Endothelial cell of hepatic sinusoid (primary cell): ENCODE measurements around the gene PCDHA5.
"Not testable (repeated sequence)": the region's sequence is repeated elsewhere in the genome, so short reads cannot be mapped to it uniquely, and the experiment has no call there.

ENCODE experiments used
- in situ Hi-C: cut with HindIII; loops from 2 replicates; pipeline ENCODE4 v1.10.0; 2017; ENCODE audit warnings: low sequenced_read_pairs

PCDHA5 gene

DNA sequence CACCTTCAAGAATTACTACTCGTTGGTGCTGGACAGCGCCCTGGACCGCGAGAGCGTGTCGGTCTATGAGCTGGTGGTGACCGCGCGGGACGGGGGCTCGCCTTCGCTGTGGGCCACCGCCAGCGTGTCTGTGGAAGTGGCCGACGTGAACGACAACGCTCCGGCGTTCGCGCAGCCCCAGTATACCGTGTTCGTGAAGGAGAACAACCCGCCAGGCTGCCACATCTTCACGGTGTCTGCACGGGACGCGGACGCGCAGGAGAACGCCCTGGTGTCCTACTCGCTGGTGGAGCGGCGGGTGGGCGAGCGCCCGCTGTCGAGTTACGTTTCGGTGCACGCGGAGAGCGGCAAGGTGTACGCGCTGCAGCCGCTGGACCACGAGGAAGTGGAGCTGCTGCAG, 1.6 kb downstream of the PCDHA5 start:
- in situ Hi-C loops: not testable (repeated sequence)

DNA sequence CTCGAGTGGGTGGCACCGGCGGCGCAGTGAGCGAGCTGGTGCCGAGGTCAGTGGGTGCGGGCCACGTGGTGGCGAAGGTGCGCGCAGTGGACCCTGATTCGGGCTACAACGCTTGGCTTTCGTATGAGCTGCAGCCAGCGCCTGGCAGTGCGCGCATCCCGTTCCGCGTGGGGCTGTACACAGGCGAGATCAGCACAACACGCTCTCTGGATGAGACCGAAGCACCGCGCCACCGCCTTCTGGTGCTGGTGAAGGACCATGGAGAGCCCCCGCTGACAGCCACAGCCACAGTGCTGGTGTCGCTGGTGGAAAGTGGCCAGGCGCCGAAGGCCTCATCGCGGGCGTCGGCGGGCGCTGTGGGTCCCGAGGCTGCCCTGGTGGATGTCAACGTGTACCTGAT, 2.1 kb downstream of the PCDHA5 start:
- in situ Hi-C loops: no loop called here

DNA sequence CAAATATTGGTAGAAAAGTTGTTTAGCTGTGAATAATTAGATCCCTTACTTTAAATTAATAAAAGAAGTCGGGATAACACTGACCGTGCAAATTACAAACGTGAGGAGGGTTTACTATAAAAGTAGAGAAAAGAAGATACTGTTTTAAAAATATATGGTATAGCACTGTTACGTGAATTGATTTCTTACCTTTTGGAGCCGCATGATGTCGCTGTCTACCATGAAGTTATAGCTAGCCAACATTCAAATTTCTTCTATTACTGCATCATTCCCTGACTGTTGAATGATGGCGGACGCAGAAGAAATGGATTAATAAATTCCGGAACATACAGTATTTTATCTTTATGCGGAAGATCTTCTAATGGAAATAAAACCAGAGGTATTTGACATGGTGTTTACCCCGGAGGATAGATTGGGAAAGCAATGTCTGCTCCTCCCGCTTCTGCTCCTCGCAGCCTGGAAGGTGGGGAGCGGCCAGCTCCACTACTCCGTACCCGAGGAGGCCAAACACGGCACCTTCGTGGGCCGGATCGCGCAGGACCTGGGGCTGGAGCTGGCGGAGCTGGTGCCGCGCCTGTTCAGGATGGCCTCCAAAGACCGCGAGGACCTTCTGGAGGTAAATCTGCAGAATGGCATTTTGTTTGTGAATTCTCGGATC, 6.4 kb downstream of the PCDHA5 start, which contains the start of gene PCDHA6:
TSS of gene PCDHA6 (plus strand) at position 257 of the 658 bp plus-strand sequence. CDS start at position 389, 132 bp downstream.
- in situ Hi-C loops: no loop called here

- in situ Hi-C loops: no loop called here
Measured at GRCh38 chr5:140828362-140828737, 6.9 kb downstream of the PCDHA5 start.

DNA sequence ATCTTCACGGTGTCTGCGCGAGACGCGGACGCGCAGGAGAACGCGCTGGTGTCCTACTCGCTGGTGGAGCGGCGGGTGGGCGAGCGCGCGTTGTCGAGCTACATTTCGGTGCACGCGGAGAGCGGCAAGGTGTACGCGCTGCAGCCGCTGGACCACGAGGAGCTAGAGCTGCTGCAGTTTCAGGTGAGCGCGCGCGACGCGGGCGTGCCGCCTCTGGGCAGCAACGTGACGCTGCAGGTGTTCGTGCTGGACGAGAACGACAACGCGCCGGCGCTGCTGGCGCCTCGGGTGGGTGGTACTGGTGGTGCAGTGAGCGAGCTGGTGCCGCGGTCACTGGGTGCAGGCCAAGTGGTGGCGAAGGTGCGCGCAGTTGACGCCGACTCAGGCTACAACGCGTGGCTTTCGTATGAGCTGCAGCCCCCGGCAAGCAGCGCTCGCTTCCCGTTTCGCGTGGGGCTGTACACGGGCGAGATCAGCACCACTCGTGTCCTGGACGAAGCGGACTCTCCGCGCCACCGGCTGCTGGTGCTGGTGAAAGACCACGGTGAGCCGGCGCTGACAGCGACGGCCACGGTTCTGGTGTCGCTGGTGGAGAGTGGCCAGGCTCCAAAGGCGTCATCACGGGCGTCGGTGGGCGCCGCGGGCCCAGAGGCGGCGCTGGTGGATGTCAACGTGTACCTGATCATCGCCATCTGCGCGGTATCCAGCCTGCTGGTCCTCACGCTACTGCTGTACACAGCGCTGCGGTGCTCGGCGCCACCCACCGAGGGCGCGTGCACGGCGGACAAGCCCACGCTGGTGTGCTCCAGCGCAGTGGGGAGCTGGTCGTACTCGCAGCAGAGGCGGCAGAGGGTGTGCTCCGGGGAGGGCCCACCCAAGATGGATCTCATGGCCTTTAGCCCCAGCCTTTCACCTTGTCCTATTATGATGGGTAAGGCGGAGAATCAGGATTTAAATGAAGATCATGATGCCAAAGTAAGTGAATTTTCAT, 8.4 kb downstream of the PCDHA5 start:
- in situ Hi-C loops: not testable (repeated sequence)

DNA sequence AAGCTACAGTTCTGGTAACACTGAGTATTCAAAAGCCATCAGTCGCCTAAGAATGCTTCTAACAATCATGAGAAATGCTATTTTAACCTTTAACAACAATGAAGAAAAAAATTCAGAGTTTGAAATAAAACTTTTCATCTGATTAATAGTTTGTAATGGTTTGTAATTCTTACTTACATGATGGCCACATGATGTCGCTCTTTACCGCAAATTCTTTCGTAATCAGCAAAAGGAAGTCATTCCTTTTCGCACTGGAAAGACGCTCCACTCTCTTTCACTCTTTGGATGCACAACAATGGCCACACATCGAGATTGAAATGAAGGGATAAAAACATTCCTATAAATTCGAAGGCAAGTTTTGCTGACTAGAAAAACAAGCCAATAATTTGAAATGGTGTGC, 12.6 kb downstream of the PCDHA5 start, which contains the start of gene PCDHA7:
TSS of gene PCDHA7 (plus strand) at position 277 of the 400 bp plus-strand sequence. CDS start at position 392, 115 bp downstream.
- in situ Hi-C loops: no loop called here

DNA sequence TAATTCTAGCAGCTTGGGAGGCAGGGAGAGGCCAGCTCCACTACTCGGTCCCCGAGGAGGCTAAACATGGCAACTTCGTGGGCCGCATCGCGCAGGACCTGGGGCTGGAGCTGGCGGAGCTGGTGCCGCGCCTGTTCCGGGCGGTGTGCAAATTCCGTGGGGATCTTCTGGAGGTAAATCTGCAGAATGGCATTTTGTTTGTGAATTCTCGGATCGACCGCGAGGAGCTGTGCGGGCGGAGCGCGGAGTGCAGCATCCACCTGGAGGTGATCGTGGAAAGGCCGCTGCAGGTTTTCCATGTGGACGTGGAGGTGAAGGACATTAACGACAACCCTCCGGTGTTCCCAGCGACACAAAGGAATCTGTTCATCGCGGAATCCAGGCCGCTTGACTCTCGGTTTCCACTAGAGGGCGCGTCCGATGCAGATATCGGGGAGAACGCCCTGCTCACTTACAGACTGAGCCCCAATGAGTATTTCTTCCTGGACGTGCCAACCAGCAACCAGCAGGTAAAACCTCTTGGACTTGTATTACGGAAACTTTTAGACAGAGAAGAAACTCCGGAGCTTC, 13.1 kb downstream of the PCDHA5 start:
- in situ Hi-C loops: not testable (repeated sequence)

GRCh38 chr5:140835622-140836510, 14.5 kb downstream of the PCDHA5 start:
- in situ Hi-C loops: no loop called here

- in situ Hi-C loops: no loop called here
Measured at GRCh38 chr5:140840978-140841962, 19.9 kb downstream of the PCDHA5 start, which contains the start of gene PCDHA8. Gene PCDHA8, plus strand, starts transcription at chr5:140841187. Its CDS starts 135 bp downstream, at chr5:140841322.

DNA sequence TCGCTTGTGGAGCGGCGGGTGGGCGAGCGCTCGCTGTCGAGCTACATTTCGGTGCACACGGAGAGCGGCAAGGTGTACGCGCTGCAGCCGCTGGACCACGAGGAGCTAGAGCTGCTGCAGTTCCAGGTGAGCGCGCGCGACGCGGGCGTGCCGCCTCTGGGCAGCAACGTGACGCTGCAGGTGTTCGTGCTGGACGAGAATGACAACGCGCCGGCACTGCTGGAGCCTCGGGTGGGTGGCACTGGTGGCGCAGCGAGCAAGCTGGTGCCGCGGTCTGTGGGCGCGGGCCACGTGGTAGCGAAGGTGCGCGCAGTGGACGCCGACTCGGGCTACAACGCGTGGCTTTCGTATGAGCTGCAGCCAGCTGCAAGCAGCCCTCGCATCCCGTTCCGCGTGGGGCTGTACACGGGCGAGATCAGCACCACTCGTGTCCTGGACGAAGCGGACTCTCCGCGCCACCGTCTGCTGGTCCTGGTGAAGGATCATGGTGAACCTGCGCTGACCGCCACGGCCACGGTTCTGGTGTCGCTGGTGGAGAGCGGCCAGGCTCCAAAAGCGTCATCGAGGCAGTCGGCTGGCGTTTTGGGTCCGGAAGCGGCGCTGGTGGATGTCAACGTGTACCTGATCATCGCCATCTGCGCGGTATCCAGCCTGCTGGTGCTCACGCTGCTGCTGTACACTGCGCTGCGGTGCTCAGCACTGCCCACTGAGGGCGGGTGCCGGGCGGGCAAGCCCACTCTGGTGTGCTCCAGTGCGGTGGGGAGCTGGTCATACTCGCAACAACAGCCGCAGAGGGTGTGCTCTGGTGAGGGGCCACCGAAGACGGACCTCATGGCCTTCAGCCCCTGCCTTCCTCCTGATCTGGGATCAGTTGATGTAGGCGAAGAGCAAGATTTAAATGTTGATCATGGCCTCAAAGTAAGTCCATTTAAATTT, 21.7 kb downstream of the PCDHA5 start:
- in situ Hi-C loops: no loop called here

DNA sequence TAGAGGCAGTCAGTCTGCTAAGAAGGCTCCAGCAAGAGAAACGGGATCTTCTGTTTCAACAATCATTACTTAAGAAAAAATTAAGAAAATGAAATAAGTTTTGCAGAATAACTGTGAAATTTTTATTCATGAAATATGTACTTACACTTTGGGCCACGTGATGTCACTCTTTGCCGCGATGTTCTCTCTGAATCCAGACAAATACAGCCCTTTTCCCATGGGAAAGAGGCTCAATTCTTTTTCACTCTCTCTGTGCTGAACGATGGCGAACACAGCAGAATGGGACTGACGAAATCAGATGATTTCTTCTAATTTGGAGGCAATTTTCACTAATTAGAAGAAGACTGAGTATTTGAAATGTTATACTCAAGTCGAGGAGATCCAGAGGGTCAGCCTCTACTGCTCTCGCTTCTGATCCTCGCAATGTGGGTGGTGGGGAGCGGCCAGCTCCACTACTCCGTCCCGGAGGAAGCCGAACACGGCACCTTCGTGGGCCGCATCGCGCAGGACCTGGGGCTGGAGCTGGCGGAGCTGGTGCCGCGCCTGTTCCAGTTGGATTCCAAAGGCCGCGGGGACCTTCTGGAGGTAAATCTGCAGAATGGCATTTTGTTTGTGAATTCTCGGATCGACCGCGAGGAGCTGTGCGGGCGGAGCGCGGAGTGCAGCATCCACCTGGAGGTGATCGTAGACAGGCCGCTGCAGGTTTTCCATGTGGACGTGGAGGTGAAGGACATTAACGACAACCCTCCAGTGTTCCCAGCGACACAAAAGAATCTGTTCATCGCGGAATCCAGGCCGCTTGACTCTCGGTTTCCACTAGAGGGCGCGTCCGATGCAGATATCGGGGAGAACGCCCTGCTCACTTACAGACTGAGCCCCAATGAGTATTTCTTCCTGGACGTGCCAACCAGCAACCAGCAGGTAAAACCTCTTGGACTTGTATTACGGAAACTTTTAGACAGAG, 27.0 kb downstream of the PCDHA5 start, which contains the start of gene PCDHA9:
TSS of gene PCDHA9 (plus strand) at position 244 of the 964 bp plus-strand sequence. CDS start at position 358, 114 bp downstream.
- in situ Hi-C loops: not testable (repeated sequence)

- in situ Hi-C loops: not testable (repeated sequence)
Measured at GRCh38 chr5:140849831-140850634, 28.6 kb downstream of the PCDHA5 start.

DNA sequence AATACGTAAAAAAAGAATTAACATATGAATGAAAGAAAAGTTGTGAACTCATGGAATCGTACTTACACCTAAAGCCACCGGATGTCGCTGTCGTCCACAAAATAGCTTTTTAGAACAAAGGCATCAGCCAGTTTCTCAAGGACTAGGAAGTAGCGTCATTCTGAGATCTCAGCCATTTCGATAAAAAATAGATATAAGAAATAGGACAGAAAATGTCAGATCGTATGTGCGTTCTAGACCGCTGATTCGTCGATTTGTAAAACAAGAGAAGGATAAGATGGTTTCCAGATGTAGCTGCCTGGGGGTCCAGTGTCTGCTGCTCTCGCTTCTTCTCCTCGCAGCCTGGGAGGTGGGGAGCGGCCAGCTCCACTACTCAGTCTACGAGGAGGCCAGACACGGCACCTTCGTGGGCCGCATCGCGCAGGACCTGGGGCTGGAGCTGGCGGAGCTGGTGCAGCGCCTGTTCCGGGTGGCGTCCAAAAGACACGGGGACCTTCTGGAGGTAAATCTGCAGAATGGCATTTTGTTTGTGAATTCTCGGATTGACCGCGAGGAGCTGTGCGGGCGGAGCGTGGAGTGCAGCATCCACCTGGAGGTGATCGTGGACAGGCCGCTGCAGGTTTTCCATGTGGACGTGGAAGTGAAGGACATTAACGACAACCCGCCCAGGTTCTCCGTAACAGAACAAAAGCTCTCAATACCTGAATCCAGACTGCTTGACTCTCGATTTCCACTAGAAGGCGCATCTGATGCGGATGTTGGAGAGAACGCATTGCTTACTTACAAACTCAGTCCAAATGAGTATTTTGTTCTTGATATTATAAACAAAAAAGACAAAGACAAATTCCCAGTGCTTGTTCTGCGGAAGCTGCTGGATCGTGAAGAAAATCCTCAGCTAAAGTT, 34.6 kb downstream of the PCDHA5 start, which contains the start of gene PCDHA10:
TSS of gene PCDHA10 (plus strand) at position 126 of the 903 bp plus-strand sequence. CDS start at position 278, 152 bp downstream.
- in situ Hi-C loops: no loop called here

GRCh38 chr5:140857177-140857986, 36.0 kb downstream of the PCDHA5 start:
- in situ Hi-C loops: no loop called here
